Femur (tissue), 1 donor: Measurements from ENCODE around the gene TSNAX.

Experiments used
- DNase-seq: peaks from one replicate; pipeline ENCODE4 v3.0.0-alpha.2; 2017

The TSNAX gene

DNA sequence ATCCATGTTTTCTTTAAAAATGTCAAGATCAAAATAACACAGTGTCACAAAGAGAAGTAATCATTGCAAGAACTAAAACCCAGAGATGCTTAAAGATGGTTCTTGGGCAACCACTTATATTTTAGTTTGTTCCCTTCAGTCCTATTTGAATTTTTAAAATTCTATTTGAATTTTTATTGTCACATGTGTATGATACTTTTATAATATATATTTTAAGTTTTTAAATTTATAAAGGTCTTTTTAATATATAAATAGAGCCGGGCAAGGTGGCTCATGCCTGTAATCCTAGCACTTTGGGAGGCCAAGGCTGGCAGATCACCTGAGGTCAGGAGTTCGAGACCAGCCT lies 75.8 kb downstream of the TSNAX start:
- DNase-seq = no peak

DNA sequence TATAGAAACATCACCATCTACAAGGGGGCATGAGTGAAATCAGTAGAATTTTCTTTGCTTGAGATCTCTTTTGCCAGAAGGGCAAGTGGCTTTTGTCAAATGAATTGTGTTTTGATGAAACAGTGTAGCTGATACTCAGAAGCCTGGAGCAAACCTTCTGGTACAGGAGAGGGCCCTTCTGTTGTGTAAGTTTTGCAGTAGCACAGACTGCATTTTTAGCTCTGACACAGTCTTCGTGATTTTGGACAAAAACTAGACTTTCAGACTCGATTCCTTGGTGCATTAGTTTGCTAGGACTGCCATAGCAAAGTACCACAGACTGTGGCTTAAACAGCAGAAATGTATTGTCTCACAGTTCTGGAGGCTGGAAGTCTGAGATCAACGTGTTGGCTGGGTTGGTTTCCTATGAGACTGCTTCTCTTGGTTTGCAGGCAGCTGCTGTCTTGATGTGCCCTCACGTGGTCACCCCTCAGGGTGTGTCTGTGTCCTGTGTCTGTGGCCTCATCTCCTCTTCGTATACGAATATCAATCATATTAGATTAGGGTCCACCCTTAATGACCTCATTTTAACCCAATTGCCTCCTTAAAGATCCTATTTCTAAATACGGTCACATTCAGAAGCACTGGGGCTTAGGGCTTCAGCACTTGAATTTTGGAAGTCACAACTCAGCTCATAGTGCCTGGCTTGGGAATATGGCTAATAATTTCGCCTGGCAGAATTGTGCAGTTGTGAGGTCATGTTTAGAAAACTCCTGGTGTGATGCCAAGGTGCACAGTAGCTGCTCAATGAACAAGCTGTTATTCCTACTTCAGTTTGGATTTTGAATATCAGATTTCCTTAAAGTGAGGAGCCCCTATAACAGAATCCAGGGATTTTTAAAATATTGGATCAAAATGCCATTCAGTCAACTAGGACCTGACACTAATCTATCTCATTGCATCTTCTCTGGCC lies 77.0 kb downstream of the TSNAX start:
- no peak for DNase-seq

DNA sequence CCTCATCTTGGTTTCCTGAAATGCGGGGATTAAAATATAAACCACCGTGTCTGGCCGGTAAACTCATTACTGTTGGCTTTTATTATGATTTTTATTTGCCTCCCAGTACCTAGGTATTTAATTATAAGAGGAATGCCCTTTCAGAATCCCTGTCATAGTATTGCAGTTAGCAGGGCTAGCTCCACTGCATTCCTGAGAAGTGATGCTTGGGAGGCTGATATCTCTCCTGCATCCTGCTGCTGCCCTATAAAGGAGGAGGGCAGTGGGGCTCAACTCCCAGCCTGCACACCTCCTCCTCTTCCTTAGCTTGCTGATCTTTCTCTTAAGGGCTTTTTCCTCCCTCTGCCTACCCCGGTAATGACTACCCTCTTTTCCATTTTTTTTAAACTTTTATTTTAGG lies 78.2 kb downstream of the TSNAX start:
- DNase-seq = no peak

DNA sequence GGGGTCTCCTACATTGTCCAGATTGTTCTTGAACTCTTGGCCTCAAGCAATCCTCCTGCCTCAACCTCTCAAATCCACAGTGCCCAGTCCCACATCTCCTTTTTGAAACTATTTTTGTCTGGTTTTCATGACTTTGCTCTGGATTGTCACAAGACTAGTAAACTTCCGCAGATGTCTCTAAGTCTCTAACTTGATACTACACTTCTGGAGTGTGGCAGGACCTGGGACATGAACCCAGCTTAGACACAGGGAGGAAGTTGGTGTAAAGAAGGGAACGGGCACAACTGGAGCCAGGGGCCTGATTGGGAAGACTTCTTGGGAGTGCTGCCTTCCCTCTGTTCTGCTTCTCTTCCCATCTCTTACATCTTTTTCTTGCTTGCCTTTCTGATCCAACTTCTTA lies 81.9 kb downstream of the TSNAX start:
- no peak for DNase-seq

DNA sequence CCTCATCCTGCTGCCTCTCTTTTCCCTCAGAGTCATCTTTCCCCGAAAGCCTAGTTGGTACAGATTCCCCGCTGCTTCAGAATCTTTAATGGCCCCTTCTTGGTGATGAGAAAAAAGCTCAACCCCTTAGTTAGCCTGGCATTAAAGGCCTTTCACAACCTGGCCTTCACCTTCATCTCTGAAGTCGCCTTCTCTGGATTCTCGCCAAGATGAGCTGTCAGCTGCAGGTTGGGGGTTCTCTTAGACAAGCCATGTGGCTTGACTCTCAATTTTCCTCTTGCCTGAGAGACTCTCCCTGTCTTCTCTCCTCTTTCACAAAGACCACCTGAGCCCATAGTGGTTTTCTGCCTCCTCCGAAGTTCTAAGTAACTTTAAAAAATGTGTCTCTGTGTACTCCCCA lies 82.6 kb downstream of the TSNAX start:
- no peak for DNase-seq

DNA sequence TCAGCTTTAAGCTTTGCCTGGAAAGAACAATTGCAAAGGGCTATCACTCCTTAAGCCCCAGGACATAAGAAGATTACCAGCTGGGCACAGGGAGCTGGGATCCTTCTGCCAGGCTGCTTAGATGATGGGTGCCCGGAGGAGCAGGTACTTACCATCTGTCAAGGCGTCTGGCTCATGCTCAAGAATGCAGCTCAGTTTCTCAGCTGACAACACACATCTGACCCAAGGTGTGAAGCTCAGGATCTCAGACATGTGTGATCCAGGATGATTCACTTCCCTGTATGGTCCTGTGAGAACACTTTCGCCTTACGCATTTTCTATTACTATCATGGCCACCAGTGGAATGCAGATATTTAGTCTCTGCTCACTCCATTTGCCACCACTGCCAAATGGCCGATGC lies 83.4 kb downstream of the TSNAX start:
- DNase-seq = no peak

DNA sequence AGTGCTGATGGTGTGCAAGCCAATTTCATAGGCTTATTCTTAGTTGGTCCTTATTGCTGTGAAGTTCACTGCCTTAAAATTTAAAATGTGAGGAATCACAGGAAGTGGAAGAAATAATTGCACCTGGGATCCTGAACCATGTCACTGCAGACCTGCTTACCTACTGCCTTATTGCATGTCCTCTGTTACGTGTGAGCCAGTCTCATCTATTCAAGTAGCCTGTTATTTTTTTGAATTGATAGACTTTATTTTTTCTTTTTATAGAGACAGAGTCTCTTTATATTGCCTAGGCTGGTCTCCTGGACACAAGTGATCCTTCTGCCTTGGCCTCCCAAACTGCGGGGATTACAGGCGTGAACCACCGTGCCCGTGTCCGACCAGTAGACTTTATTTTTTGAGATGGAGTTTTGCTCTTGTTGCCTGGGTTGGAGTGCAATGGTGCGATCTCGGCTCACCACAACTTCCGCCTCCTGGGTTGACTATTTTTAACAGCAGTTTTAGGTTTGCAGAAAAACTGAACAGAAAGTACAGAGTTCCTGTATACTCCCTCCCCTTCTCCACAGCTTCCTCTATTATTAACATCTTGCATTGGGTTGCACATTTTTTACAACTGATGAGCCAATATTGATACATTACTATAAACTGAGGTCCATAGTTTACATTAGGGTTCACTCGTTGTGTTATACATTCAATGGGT lies 84.1 kb downstream of the TSNAX start:
- DNase-seq = peak; percentile 37

DNA sequence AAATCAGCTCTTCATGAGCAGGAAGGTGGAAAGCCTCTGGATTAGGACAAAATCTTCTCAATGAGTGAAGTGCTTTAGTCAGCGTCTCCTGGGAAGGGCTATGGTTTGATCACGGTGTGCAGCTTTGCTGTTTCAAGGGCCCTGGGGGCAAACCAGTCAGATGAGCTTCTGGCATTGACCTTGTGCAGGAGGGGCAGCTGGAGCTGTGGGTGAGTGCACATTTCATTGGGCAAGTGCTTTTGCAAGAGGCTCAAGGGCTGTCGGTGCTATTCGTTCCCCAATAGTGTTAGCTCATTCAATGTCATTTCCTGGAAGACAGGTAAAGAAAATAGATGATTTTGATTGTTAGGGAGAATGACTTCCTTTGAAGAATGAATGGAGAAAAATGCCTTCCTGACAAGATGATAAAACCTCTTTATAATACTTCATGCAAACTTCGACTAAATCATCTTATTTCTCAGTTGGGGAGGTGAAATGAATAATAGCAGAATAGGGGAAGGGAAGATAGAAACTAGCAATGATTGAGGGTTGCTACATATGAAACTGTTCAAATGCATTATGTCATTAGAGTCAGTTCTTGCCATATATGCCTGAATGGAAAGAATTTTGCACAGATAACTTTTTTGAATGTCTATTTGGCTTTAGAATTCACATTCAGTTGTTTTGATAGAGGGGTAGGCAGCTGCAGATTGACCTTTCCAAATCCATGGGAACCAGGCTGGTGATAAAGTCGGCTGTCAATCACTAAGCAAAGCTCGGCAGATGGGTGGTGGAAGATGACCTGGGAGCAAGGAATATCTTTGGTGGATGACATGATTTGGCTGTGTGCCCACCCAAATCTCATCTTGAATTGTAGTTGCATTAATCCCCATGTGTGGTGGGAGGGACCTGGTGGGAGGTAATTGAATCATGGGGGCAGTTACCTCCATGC lies 85.2 kb downstream of the TSNAX start:
- DNase-seq = no peak
